HCEC 1CT (cell line): ENCODE data around the gene GLT8D2.
"Not testable (repeated sequence)": the region's sequence is repeated elsewhere in the genome, so short reads cannot be mapped to it uniquely, and the experiment has no call there.

Experiments used
- DNase-seq: peaks from one replicate; pipeline ENCODE4 v3.0.0-alpha.2; 2017

The GLT8D2 gene

DNA sequence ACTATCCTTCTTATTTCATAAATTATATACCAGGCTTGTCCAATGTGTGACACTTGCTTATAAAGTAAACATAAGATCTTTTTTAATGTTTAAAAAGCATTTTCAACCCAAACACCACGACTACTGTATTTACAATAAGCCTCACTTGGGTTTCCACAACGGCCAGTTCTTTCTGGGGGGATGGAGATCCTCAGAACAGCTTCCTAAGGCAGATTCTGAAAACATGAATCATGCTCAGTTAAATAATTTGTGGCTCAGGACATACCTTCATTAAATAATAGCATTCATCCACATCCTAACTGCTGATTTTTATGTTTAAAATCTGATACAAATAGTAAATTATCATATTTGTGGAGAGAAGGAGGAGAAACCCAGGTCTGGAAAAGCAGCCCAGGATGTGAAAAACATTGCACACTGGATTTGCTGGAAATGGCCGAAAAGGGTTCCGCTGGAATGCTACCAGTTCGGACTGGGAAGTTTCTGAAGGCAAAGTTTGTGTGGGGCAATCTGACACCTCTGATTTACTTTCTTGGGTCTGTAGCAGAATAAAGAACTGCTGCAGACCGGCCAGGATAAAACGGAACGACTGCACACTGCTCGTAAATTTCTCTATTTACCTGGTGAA, 597 bp downstream of the GLT8D2 start:
- DNase-seq = peak; percentile 40

- DNase-seq = no peak
Observed at GRCh38 chr12:104048811-104049210, 1.2 kb downstream of the GLT8D2 start.

- DNase-seq = no peak
Observed at GRCh38 chr12:104048162-104048561, 1.8 kb downstream of the GLT8D2 start.

DNA sequence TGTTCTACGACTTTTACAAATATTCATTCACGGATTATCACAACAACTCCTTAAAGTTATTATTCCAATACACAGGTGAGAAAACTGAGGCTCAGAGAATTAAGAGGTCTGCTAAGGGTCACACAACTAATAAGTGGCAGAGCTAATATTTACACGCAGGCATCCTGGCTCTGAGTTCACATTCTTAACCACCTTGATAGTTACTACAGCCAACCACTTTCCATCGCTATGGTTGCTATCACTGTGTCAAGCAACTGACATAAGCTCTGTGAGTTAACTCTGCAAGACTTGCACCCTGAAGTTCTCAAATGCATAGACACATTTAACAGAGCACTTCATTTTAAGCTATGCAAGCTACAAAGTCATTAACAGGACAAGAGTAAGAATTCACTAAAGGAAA, 3.7 kb downstream of the GLT8D2 start:
- no peak for DNase-seq

GRCh38 chr12:104044158-104044557, 5.8 kb downstream of the GLT8D2 start:
- no peak for DNase-seq

GRCh38 chr12:104042580-104042979, 7.4 kb downstream of the GLT8D2 start:
- no peak for DNase-seq

- DNase-seq = not testable (repeated sequence)
Observed at GRCh38 chr12:104039769-104040168, 10.2 kb downstream of the GLT8D2 start.

DNA sequence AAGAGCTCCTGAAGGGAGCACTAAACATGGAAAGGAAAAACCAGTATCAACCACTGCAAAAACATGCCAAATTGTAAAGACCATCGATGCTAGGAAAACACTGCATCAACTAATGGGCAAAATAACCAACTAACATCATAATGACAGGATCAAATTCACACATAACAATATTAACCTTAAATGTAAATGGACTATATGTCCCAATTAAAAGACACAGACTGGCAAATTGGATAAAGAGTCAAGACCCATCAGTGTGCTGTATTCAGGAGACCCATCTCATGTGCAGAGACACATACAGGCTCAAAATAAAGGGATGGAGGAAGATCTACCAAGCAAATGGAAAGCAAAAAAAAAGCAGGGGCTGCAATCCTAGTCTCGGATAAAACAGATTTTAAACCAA, 13.8 kb downstream of the GLT8D2 start:
- not testable (repeated sequence) for DNase-seq

- DNase-seq = not testable (repeated sequence)
Observed at GRCh38 chr12:104030596-104030995, 19.4 kb downstream of the GLT8D2 start.

GRCh38 chr12:104026841-104027599, 23.0 kb downstream of the GLT8D2 start:
- DNase-seq = no peak

- peak; percentile 1 for DNase-seq
Observed at GRCh38 chr12:104025771-104026170, 24.2 kb downstream of the GLT8D2 start.

DNA sequence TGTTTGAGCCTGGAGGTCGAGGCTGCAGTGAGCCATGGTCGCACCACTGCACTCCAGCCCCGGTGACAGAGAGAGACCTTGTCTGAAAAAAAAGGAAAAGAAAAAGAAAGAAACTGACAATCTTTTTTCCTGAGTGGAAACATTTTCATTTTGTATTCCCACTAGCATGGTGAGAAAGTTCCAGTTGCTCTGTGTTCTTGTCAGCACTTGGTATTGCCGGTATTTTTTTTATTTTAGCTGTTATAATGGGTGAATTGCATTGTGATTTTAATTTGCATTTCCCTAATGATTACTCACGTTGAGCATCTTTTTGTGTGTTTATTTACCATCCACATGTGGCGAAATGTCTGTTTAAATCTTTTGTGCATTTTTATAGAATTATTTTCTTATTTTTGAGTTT, 25.6 kb downstream of the GLT8D2 start:
- DNase-seq = no peak

GRCh38 chr12:104023710-104024109, 26.3 kb downstream of the GLT8D2 start:
- no peak for DNase-seq

- DNase-seq = no peak
Observed at GRCh38 chr12:104022786-104023185, 27.2 kb downstream of the GLT8D2 start.

- not testable (repeated sequence) for DNase-seq
Observed at GRCh38 chr12:104021862-104022261, 28.1 kb downstream of the GLT8D2 start.

DNA sequence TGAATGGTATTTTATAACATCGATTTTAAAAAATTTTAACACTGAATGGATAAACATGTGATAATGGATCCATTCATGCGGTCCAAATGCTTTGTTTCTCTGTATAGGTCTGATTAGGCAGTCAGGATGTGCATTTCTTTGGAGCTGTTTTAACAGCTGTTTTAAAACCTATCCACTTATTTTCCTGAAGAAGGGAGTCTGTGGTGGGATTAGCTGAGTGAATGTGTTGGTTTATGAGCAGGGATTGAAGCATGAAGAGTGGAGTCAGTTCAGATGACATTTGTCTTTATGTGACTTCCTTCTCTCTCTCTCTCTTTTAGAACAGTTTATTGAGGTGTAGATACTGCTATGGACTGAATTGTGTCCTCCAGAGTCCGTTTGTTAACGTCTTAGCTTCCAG, 37.7 kb downstream of the GLT8D2 start:
- no peak for DNase-seq

DNA sequence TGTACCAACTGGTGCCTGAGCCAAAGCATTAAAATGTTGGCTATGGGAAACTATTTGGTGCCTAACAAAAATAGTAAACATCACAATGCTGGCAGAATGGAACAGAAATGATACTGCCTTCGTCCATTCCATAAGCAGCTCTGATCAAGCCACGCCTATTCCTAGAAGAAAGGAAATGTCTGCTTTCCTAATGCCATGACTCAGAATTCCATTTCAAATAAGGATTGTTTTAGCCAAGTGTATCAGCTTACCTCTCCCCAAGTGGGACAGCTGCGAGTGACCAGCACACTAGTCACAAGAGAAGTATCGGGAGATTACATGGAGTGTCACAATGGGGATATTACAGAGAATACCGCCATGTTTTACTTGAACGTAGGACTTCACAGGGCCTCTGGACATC, 38.7 kb downstream of the GLT8D2 start:
- peak; percentile 98 for DNase-seq

- DNase-seq = no peak
Observed at GRCh38 chr12:104010606-104011169, 39.3 kb downstream of the GLT8D2 start.

DNA sequence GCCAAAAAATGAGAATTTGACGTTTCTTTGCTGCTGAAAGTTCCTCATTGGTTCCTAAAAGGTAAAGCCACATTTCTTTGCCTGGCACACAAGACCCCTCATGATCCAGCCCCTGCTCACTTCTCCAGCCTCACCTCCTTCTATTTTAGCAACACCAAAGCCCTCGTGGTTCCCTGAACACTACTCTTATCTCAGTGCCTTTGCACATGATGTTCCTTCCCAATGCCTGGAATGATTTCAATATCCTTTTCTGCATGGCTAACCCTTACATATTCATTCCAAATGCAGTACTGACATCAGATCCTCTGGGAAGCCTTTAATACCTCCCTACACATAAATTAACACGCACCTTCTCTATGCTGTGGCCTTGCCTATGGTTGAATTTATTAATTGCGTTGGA, 39.9 kb downstream of the GLT8D2 start:
- no peak for DNase-seq

GRCh38 chr12:104006929-104007328, 43.1 kb downstream of the GLT8D2 start:
- DNase-seq = peak; percentile 77

GRCh38 chr12:104003596-104003995, 46.4 kb downstream of the GLT8D2 start:
- DNase-seq = no peak

DNA sequence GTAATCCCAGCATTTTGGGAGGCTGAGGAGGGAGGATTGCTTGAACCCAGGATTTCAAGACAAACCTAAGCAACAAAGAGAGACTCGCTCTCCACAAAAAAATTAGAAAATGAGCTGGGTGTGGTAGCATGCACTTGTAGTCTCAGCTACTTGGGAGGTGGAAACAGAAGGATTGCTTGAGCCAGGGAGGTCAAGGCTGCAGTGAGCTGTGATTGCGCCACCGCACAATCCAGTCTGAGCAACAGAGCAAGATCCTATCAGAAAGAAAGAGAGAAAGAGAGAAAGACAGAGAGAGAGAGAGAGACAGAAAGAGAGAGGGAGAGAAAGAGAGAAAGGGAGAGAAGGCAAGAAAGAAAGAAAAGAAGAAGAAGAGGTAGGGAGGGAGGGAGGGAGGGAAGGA, 47.3 kb downstream of the GLT8D2 start:
- no peak for DNase-seq

GRCh38 chr12:104000807-104001434, 49.1 kb downstream of the GLT8D2 start:
- no peak for DNase-seq

DNA sequence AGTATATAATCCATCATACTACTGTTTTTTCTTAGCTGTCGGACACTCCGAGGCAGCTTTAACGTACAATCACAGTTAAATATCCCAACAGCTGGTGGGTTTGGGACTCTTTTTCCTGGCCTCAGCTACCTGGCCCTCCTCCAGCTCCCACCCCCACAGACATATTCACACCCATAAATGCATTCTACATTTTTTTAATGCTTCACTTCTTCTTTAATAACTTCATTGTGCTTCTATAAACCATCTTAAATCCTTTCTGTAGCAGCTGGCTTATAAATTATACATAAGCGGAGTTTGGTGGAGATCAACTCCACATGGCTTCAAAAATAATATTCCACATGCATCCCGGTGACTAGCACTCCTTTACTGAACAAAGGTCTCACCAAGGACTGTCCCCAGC, 51.0 kb downstream of the GLT8D2 start:
- DNase-seq = no peak
